ENCODE measurements around the gene DENND1B. TPM values are rescaled to one million over a fixed set of nuclear protein-coding genes. Genes with fewer than 3 reads are reported as not detected.

DENND1B gene, protein sequence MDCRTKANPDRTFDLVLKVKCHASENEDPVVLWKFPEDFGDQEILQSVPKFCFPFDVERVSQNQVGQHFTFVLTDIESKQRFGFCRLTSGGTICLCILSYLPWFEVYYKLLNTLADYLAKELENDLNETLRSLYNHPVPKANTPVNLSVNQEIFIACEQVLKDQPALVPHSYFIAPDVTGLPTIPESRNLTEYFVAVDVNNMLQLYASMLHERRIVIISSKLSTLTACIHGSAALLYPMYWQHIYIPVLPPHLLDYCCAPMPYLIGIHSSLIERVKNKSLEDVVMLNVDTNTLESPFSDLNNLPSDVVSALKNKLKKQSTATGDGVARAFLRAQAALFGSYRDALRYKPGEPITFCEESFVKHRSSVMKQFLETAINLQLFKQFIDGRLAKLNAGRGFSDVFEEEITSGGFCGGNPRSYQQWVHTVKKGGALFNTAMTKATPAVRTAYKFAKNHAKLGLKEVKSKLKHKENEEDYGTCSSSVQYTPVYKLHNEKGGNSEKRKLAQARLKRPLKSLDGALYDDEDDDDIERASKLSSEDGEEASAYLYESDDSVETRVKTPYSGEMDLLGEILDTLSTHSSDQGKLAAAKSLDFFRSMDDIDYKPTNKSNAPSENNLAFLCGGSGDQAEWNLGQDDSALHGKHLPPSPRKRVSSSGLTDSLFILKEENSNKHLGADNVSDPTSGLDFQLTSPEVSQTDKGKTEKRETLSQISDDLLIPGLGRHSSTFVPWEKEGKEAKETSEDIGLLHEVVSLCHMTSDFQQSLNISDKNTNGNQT
- 3.0 TPM in 2 replicates for total RNA-seq

DNA sequence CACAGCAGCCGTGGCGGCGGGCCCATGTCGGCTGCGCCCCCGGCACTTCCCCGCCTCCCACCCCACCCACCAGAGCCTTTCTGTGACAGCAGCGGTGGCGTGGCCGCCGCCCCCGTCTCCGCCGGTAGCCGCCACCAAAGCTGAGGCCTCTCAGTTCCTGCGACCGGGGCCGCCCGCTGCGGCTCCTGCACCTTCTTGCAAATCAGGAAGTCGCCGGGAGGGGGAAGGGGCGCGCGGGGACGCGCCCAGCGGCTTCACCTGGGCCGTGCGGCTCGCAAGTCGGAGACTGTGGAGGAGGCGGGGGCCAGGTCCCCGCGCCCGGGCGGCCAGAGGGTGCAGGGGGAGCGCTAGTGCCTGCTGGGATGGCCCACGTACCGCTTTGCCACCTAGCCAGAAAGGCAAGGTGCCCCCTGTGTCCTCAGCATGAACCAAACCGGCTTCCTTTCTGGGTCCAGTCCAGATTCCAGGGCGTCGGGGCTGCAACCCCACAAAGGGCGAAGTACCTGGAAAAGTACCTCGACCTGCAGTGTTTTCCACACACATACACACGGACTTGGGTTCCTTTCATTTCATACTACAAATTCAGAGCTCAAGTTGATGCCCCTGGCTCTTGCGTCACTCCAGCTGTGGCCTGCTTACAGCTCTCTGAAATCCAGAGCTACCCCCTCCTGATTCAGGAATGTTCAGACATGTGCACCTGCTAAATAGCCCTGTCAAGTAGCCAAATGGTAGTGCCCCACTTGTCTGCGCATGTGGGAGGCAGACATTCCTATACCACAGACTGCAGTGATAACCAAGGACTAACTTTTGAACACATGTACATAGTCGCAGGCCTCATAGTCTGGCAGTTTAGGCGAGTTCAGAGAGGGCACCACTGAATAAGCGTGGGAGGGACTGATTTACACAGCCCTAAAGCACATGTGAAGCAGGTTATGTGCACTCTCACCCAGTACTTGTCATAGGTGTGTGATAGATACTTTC is at the start of gene DENND1B:
Gene DENND1B (minus strand): TSS at position 199 of the 981 bp plus-strand sequence. CDS start 325 bp downstream, outside the sequence.

Other genes starting within 250 kb of the DENND1B start
- gene C1orf53, start 127.2 kb upstream of the DENND1B start, total RNA-seq = 4.4 and 7.1 TPM in 2 replicates
- gene LHX9, start 141.9 kb upstream of the DENND1B start, total RNA-seq = not detected in 2 replicates

All from bronchus fibroblast of lung (primary cell).